HG02970 (cell line): ENCODE measurements around the gene ADAMTS4.
A peak's percentile ranks its signal among the peaks of the same experiment; 100 is the strongest.

Experiments used
- ATAC-seq: cut with Tn5 transposase; IDR thresholded peaks from one replicate; pipeline ENCODE4 v1.9.1; 2021; ENCODE audit warnings: mild to moderate bottlenecking, moderate library complexity, moderate number of reproducible peaks; ENCODE audit not compliant: unreplicated experiment, low FRiP score

Gene ADAMTS4

GRCh38 chr1:161158316-161159010 lies 40.4 kb downstream of the ADAMTS4 start:
- no peak for ATAC-seq

GRCh38 chr1:161157867-161158266 lies 41.0 kb downstream of the ADAMTS4 start:
- ATAC-seq = no peak

- ATAC-seq = peak; percentile 62
These were observed 45.0 kb downstream of the ADAMTS4 start, which contains the start of gene UFC1 for GRCh38 chr1:161153682-161154337. UFC1 (plus strand) TSS chr1:161153978; CDS start chr1:161153998, 20 bp downstream.

- ATAC-seq = no peak
These were observed 45.7 kb downstream of the ADAMTS4 start for GRCh38 chr1:161153176-161153575.

- no peak for ATAC-seq
These were observed 53.0 kb downstream of the ADAMTS4 start for GRCh38 chr1:161145832-161146231.

- no peak for ATAC-seq
These were observed 58.0 kb downstream of the ADAMTS4 start for GRCh38 chr1:161140755-161141400.

- no peak for ATAC-seq
These were observed 59.1 kb downstream of the ADAMTS4 start for GRCh38 chr1:161139766-161140165.

- ATAC-seq = no peak
These were observed 60.4 kb downstream of the ADAMTS4 start for GRCh38 chr1:161138431-161138830.

- ATAC-seq = no peak
These were observed 61.0 kb downstream of the ADAMTS4 start for GRCh38 chr1:161137881-161138280.
